Measurements from ENCODE around the gene MCTP1.
A peak's percentile ranks its signal among the peaks of the same experiment; 100 is the strongest.

MCTP1 gene

DNA sequence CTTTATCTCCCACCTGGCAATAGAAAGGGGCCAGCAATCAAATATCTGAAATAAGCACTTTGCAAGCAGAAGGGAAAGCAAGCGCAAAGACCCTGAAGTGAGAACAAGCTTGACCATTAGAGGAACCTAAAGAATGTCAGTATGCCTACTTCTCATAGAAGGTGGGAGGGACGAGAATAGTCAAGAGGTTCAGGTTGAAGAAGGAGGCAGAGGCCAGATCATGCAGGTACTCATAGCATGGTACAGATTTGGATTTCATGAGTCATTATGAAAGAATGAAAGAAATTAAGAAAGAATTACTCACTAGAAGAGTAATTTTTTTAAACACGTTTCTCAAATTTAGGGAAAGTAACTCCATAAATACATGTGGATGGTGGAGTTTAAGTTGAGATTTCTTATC lies 33.7 kb downstream of the MCTP1 start:
- no peak overlapping the region for H3K27ac ChIP-seq
- no peak for TF ChIP-seq ZFX (IDR thresholded peaks at IDR 0.05)
- no peak for TF ChIP-seq CTCF (conservative IDR thresholded peaks at IDR 0.05)

- no peak for TF ChIP-seq ZFX (IDR thresholded peaks at IDR 0.05)
- TF ChIP-seq CTCF (conservative IDR thresholded peaks at IDR 0.05), result no peak
- no peak overlapping the region for H3K27ac ChIP-seq
Measured at GRCh38 chr5:95244479-95244878, 40.4 kb downstream of the MCTP1 start.

GRCh38 chr5:95241635-95242034 lies 43.3 kb downstream of the MCTP1 start:
- H3K27ac ChIP-seq, result no peak overlapping the region
- no peak for TF ChIP-seq CTCF (conservative IDR thresholded peaks at IDR 0.05)
- no peak for TF ChIP-seq ZFX (IDR thresholded peaks at IDR 0.05)

DNA sequence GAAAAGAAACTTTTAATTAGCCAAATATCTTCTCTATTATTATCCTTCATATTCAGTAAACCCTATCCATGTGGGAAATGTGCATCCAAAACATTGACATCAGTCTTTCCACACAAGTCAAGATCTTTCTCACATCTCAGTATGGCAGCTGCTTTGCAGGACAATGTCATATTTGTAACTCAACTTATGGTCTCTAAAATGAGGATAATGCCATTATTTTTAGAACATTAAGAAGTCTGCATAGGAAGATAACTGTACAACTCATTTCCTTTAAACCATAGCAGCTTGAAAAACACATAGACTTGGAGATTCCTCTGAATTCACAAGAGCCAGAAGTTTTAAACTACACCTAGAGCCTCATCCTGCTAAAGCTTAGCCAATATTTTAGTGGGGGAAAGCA lies 43.7 kb downstream of the MCTP1 start:
- H3K27ac ChIP-seq, result no peak overlapping the region
- TF ChIP-seq CTCF (conservative IDR thresholded peaks at IDR 0.05), result no peak
- no peak for TF ChIP-seq ZFX (IDR thresholded peaks at IDR 0.05)

DNA sequence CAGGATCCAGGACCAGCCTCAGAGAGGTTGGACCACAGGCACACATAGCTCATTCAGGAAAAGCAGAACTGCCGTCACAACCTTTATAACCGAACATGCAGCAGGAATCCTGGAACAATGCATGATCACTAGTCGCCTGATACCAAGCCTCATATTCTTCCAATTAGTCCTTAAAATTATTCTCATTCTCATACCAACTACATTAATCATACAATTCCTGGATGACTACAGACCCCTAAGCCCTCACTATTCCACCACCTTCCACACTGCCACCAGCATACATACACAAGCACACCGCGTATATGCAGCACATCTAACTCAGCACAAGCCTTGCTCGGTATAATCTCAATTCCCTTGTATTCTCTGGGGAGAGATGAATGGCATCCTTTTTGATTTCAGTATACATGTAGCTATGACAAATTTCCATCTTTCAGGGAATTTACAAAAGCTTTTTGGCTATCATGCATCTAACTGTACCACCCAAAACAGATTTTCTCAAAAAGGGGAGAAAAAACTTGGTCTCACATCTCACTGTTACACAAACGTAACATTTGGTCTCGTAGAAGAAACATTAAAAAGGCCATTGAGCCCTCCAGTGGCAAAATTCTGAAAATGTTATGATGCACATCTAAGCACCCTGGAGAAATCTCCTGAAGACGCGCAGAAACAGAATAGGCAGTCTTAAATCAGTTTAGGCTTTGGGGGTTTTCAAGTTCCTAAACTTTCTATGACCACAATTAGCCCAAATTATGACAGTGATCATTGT lies 46.2 kb downstream of the MCTP1 start:
- H3K27ac ChIP-seq, result no peak overlapping the region
- no peak for TF ChIP-seq ZFX (IDR thresholded peaks at IDR 0.05)
- peak; percentile 73 for TF ChIP-seq CTCF (conservative IDR thresholded peaks at IDR 0.05)

GRCh38 chr5:95237324-95237723 lies 47.6 kb downstream of the MCTP1 start:
- TF ChIP-seq ZFX (IDR thresholded peaks at IDR 0.05), result no peak
- TF ChIP-seq CTCF (conservative IDR thresholded peaks at IDR 0.05), result peak; percentile 15
- no peak overlapping the region for H3K27ac ChIP-seq

GRCh38 chr5:95235439-95235982 lies 49.4 kb downstream of the MCTP1 start:
- no peak overlapping the region for H3K27ac ChIP-seq
- TF ChIP-seq CTCF (conservative IDR thresholded peaks at IDR 0.05) (no peak), ZFX (IDR thresholded peaks at IDR 0.05) (no peak)
